B cell (primary cell): ENCODE results near the gene TDO2. TPM values are rescaled to one million over a fixed set of nuclear protein-coding genes. Genes with fewer than 3 reads are reported as not detected.

Experiments
- ATAC-seq: fragments of 200-7000 bp; cut with Tn5 transposase; one replicate; pipeline ENCODE4 v1.10.0; 2021; ENCODE audit warnings: low read depth, mild to moderate bottlenecking, moderate number of reproducible peaks, moderate library complexity
- CTCF ChIA-PET: fragments of 350-600 bp; sonication (Branson Sonifier 250); formaldehyde crosslinking; loops from one replicate; lab custom pipeline; 2021; ENCODE audit warnings: antibody characterized with exemption, inconsistent platforms; lab: Charles Lee
- POLR2A ChIA-PET: fragments of 350-600 bp; sonication (Branson Sonifier 250); formaldehyde crosslinking; loops from one replicate; lab custom pipeline; 2021; ENCODE audit warnings: antibody characterized with exemption; lab: Charles Lee
- DNase-seq: peaks from one replicate; pipeline ENCODE4 v3.0.0; 2013
- H2AFZ ChIP-seq: 2 replicates; pipeline ENCODE4 v1.6.1; 2012; ENCODE audit warnings: mild to moderate bottlenecking, low read depth, low read length; ENCODE audit not compliant: insufficient read depth, poor library complexity, severe bottlenecking
- H3K27ac ChIP-seq, 2 donors: 1 replicate in 1 of 2; 2 replicates in 1 of 2; pipeline ENCODE4 v1.5.1; 2012 to 2013; ENCODE audit warnings: low read length in 2 of 2, mild to moderate bottlenecking in 2 of 2, moderate library complexity in 1 of 2
- H3K27me3 ChIP-seq, 4 experiments: fragments of 200-600 bp in 1 of 4; sonication (generic) in 1 of 4; replicated peaks in 1 of 4; 1 replicate in 2 of 4; 2 replicates in 2 of 4; pipeline versions ENCODE4 v1.6.1 to v1.7.0; 2013 to 2016; ENCODE audit warnings: low read length in 3 of 4, mild to moderate bottlenecking in 2 of 4, mixed read lengths in 1 of 4, moderate library complexity in 1 of 4; ENCODE audit not compliant: insufficient read depth in 4 of 4, control insufficient read depth in 3 of 4; ENCODE audit errors: control extremely low read depth in 1 of 4
- H3K36me3 ChIP-seq, 2 experiments: replicated peaks in 1 of 2; 1 replicate in 1 of 2; 2 replicates in 1 of 2; pipeline versions ENCODE4 v1.6.1 to v1.7.1; 2013; ENCODE audit warnings: low read length in 1 of 2; ENCODE audit not compliant: insufficient read depth in 2 of 2, control insufficient read depth in 1 of 2; ENCODE audit errors: control extremely low read depth in 1 of 2, extremely low read depth in 1 of 2
- H3K4me1 ChIP-seq, 2 donors: fragments of 200-600 bp in 1 of 2; sonication (generic) in 1 of 2; 1 replicate in 1 of 2; 2 replicates in 1 of 2; pipeline versions ENCODE4 v1.5.1 to v1.6.1; 2013 to 2017; ENCODE audit warnings: low read length in 2 of 2; ENCODE audit not compliant: control insufficient read depth in 2 of 2, insufficient read depth in 2 of 2
- H3K4me2 ChIP-seq: replicated peaks from 2 replicates; pipeline ENCODE3; 2012; ENCODE audit warnings: mild to moderate bottlenecking, low read depth, low read length; ENCODE audit not compliant: poor library complexity, severe bottlenecking
- H3K4me3 ChIP-seq, 5 experiments: fragments of 200-600 bp in 1 of 5; sonication (generic) in 1 of 5; 1 replicate in 3 of 5; 2 replicates in 2 of 5; pipeline versions ENCODE4 v1.5.1 to v1.7.0; 2011 to 2016; ENCODE audit warnings: low read length in 4 of 5, mild to moderate bottlenecking in 4 of 5, low read depth in 2 of 5, control low read depth in 1 of 5, moderate library complexity in 1 of 5; ENCODE audit not compliant: insufficient read depth in 1 of 5; ENCODE audit errors: control extremely low read depth in 1 of 5, extremely low read depth in 1 of 5
- H3K79me2 ChIP-seq: fragments of 200-600 bp; sonication (generic); one replicate; pipeline ENCODE4 v1.6.0; 2016; ENCODE audit warnings: low read length; ENCODE audit not compliant: control insufficient read depth, insufficient read depth
- H3K9ac ChIP-seq: fragments of 200-600 bp; sonication (generic); 2 replicates; pipeline ENCODE4 v1.6.1; 2017; ENCODE audit warnings: mild to moderate bottlenecking, low read length, moderate library complexity
- H3K9me3 ChIP-seq, 3 donors: one replicate each; pipeline versions ENCODE4 v1.6.1 to v1.7.1; 2013; ENCODE audit warnings: low read length in 2 of 3; ENCODE audit not compliant: control insufficient read depth in 2 of 3, insufficient read depth in 1 of 3; ENCODE audit errors: control extremely low read depth in 1 of 3
- H4K20me1 ChIP-seq: 2 replicates; pipeline ENCODE4 v1.6.0; 2012; ENCODE audit warnings: mild to moderate bottlenecking, low read length; ENCODE audit not compliant: insufficient read depth, control insufficient read depth, poor library complexity, severe bottlenecking
- H3K27ac Mint-ChIP-seq: one replicate; pipeline ENCODE4 v1.8.0; 2021; ENCODE audit warnings: mixed read lengths
- H3K27me3 Mint-ChIP-seq: one replicate; pipeline ENCODE4 v1.8.0; 2021; ENCODE audit warnings: mixed read lengths
- H3K4me1 Mint-ChIP-seq: one replicate; pipeline ENCODE4 v1.8.0; 2021; ENCODE audit warnings: mixed read lengths
- H3K4me3 Mint-ChIP-seq: one replicate; pipeline ENCODE4 v1.8.0; 2021; ENCODE audit warnings: mixed read lengths
- H3K9me3 Mint-ChIP-seq: one replicate; pipeline ENCODE4 v1.8.0; 2022; ENCODE audit warnings: mixed read lengths; ENCODE audit not compliant: insufficient read depth
- EZH2 ChIP-seq: IDR thresholded peaks from 2 replicates; pipeline ENCODE4 v1.6.1; 2012; ENCODE audit warnings: borderline replicate concordance, low read depth, mild to moderate bottlenecking, moderate library complexity, low read length; ENCODE audit not compliant: insufficient read depth, poor library complexity, severe bottlenecking
- WGBS: methylation state at CpG from one replicate; pipeline ENCODE4 v1.1.5; 2013; ENCODE audit warnings: missing lambda C conversion rate; ENCODE audit not compliant: insufficient coverage; 5-methylcytosine and 5-hydroxymethylcytosine counted together
- intact Hi-C: fragments of 100-400 bp; cut with micrococcal nuclease; formaldehyde crosslinking; loops from one replicate; pipeline ENCODE4 v1.10.0; 2022
- polyA plus RNA-seq: library from polyadenylated mRNA; depleted of rRNA; stranded (reverse); fragments of >200 nt; gene quantifications from 2 replicates; pipeline ENCODE4 v1.2.3, GENCODE V29; 2012
- total RNA-seq, 2 donors: library from RNA; stranded (reverse); fragments of 120-200 nt in 1 of 2; gene quantifications; 1 replicate in 1 of 2; 2 replicates in 1 of 2; pipeline versions ENCODE4 v1.2.3 to v1.2.4, GENCODE V29; 2013 to 2022
- TF ChIP-seq, protein P1 (sequence below): fragments of 200-600 bp; IDR thresholded peaks from one replicate; pipeline ENCODE4 v1.8.0; 2022; ENCODE audit warnings: antibody characterized with exemption, mild to moderate bottlenecking

Gene TDO2
- total and polyA plus RNA-seq, 2 donors (not counting 1 experiment from before 2014, with no cell fraction given), result not detected

DNA sequence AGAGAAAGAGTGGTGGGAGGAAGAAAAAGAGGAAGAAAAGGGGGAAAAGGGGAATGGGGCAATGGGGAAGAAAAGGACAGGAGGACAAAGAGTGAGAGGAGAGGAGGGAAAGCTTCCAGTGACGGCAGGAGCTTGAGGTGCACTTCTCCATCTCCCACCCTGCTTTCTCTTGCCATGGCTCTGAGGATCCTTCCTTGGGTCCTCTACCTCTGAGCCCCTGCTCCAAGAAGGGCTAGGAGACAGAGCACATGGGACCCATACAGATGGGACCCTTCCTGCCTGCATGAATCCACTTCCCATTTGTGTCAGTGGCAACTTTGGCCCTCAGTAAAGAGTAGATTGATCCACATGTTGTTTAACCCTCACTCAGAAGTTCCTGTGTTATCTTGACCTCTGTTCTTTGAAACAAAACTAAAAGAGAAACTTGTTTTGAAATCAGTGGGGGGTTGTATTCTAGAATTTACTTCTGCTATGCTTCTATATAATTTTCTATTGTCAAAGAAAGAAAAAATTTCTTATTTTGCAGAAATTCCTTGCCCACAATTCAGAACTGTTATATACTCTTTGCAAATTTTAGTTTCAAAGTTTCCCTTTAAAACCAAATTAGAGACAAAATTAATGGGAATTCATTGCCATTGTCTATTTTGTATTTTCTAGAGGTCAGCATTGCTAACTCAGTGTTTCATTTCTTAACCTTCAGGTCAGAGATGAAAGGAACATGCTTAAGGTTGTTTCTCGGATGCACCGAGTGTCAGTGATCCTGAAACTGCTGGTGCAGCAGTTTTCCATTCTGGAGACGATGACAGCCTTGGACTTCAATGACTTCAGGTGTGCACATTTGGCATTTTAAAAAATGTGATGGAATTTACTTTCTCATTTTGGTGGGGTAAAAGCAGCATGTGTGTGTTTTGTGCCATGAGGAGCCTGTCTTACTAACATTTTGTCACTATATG is 5.0 kb downstream of the TDO2 start:
- CTCF ChIA-PET, result no interaction called here
- no peak overlapping the region for H3K9ac ChIP-seq
- WGBS, result 93% methylated on average over 3 of the region's 4 CpGs

More for the DNA sequence above, 5.0 kb downstream of the TDO2 start:
- no peaks in the 10 kb centered on the region for H3K4me1 ChIP-seq
- intact Hi-C loops, result no loop called here
- POLR2A ChIA-PET, result no interaction called here
- H3K4me3 ChIP-seq, result no peak overlapping the region
- no peaks in the 10 kb centered on the region for H3K4me1 Mint-ChIP-seq
- H3K9me3 ChIP-seq, result peaks cover 0 to 1% (median 0%) of the 10 kb centered on the region in 3 donors
- DNase-seq (no peak), ATAC-seq (no peak)
- no peaks in the 10 kb centered on the region for H3K36me3 ChIP-seq
- TF ChIP-seq, protein P1, sequence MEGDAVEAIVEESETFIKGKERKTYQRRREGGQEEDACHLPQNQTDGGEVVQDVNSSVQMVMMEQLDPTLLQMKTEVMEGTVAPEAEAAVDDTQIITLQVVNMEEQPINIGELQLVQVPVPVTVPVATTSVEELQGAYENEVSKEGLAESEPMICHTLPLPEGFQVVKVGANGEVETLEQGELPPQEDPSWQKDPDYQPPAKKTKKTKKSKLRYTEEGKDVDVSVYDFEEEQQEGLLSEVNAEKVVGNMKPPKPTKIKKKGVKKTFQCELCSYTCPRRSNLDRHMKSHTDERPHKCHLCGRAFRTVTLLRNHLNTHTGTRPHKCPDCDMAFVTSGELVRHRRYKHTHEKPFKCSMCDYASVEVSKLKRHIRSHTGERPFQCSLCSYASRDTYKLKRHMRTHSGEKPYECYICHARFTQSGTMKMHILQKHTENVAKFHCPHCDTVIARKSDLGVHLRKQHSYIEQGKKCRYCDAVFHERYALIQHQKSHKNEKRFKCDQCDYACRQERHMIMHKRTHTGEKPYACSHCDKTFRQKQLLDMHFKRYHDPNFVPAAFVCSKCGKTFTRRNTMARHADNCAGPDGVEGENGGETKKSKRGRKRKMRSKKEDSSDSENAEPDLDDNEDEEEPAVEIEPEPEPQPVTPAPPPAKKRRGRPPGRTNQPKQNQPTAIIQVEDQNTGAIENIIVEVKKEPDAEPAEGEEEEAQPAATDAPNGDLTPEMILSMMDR, result no peak
- no peak for TF ChIP-seq EZH2
- no peak overlapping the region for H3K27ac Mint-ChIP-seq
- no peak overlapping the region for H2AFZ ChIP-seq
- H3K79me2 ChIP-seq, result no peaks in the 10 kb centered on the region
- H3K4me2 ChIP-seq, result no peak overlapping the region
- no peaks in the 10 kb centered on the region for H4K20me1 ChIP-seq
- H3K27me3 ChIP-seq, result no peaks in the 10 kb centered on the region
- no peak overlapping the region for H3K27ac ChIP-seq
- no peaks in the 10 kb centered on the region for H3K27me3 Mint-ChIP-seq
- H3K4me3 Mint-ChIP-seq, result no peak overlapping the region
- H3K9me3 Mint-ChIP-seq, result no peaks in the 10 kb centered on the region
